GM12865 (cell line): ENCODE data around the gene PDE5A.
A peak's percentile ranks its signal among the peaks of the same experiment; 100 is the strongest.
"Not testable (repeated sequence)": the region's sequence is repeated elsewhere in the genome, so short reads cannot be mapped to it uniquely, and the experiment has no call there.

Source experiments
- DNase-seq: peaks from one replicate; pipeline ENCODE4 v3.0.0; 2010; ENCODE audit warnings: low read depth
- H3K4me3 ChIP-seq: 2 replicates; pipeline ENCODE4 v1.5.1; 2011; ENCODE audit warnings: mild to moderate bottlenecking, low read depth, low read length, control low read depth
- TF ChIP-seq, protein P1 (sequence below): IDR thresholded peaks from 2 replicates; pipeline ENCODE4 v1.5.1; 2011; ENCODE audit warnings: low read length, control low read depth, low read depth, inconsistent platforms; ENCODE audit not compliant: insufficient read depth; ENCODE audit errors: missing control alignments

Gene PDE5A

DNA sequence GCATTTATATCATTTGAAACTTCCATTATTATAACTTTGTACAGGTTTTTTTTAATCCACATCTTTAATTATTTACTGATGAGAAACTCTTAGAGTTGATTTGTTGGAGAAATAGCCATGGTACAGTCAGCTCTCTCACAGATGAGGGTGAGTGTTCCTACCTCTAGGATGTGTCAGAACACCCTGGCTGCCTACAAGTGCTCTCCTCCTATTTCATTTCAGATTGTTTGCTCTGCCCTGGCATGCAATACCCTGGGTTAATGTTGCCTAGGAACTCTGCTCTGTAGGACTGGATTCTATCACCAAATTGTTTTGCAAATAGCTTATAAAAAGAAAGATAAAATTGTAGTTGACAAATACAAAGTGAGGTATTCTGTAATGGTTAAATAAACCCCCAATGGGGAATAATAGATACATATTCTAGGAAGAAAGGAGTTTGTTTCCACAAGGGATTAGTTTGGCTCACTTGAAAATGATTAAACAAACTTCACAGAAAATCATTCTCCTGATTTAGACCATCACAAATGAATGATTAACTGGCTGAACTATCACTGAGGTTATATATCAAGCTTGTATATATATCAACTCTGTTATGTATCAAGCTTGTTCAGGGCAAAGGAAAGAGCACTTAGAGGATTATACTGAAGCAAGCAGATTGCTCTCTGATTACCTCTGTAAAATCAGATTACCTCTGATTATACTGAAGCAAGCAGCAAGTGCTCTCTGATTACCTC lies 150.0 kb downstream of the PDE5A start:
- H3K4me3 ChIP-seq = no peak overlapping the region
- TF ChIP-seq, protein P1, sequence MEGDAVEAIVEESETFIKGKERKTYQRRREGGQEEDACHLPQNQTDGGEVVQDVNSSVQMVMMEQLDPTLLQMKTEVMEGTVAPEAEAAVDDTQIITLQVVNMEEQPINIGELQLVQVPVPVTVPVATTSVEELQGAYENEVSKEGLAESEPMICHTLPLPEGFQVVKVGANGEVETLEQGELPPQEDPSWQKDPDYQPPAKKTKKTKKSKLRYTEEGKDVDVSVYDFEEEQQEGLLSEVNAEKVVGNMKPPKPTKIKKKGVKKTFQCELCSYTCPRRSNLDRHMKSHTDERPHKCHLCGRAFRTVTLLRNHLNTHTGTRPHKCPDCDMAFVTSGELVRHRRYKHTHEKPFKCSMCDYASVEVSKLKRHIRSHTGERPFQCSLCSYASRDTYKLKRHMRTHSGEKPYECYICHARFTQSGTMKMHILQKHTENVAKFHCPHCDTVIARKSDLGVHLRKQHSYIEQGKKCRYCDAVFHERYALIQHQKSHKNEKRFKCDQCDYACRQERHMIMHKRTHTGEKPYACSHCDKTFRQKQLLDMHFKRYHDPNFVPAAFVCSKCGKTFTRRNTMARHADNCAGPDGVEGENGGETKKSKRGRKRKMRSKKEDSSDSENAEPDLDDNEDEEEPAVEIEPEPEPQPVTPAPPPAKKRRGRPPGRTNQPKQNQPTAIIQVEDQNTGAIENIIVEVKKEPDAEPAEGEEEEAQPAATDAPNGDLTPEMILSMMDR = no peak
- no peak for DNase-seq

DNA sequence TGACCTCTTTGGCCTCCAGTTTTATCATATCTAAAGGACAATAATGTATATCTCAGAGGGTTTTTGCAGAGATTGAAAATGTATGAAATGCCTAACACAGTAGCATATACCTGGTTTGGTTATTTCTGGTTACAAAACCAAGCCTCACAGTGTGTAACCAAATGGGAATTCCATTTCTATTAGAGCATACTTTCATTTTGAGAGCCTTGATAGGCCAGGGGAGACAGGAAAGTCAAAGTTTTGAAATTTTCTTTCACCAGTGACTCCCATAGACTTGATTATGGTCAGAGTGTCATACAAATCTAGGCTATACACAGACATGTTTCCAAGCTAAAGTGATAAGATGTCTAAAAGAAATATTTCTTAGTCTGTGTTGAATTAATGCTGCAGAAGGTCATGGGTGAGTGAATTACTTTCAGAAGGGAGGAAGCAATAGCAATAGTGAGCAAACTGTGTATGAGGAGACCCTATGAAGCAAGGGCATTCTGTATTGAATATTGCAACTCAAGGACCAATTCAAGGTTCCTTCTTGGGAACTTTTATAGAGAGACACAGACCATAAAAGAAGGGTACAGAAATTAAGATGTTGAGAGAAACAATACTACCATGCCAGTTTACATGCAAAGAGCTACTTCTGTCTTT lies 151.1 kb downstream of the PDE5A start:
- no peak for DNase-seq
- no peak overlapping the region for H3K4me3 ChIP-seq

DNA sequence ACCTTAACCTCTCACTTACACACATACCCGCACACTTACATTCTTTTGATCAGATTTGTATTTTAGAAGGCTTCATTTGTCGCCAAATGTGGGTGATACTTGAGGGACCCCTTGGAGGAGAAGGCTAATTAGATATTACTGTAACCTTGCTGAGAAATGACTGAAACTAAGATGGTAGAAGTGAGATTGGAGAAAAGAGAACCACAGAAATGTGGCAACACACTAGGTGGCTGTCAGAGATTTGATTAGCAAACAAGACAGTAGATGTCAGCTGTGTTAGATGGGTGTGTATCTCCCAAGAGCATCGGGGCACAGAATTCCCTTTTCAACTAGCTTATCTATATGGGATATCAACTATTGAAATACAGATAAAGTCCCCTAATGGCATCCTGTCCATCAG lies 157.3 kb downstream of the PDE5A start:
- TF ChIP-seq, protein P1 = no peak
- DNase-seq = peak; percentile 21
- no peak overlapping the region for H3K4me3 ChIP-seq

More for the DNA sequence above, 151.1 kb downstream of the PDE5A start:
- TF ChIP-seq, protein P1 = no peak

DNA sequence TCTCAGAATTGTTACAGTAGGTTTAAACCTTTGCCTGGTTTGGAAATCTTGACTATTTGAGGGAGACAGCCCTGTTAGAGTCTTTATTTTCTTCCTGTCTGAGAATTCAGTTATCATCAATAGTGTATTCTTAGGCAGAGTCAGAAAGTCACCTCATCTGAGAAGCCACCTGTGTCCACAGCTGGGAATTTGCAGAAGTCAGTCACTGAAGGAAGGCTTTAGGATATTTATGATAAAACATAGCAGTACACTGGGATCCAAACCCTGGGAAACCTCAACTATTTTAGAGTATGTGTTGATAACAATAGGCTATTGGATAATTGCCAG lies 157.9 kb downstream of the PDE5A start:
- H3K4me3 ChIP-seq, DNase-seq: not testable (repeated sequence)

DNA sequence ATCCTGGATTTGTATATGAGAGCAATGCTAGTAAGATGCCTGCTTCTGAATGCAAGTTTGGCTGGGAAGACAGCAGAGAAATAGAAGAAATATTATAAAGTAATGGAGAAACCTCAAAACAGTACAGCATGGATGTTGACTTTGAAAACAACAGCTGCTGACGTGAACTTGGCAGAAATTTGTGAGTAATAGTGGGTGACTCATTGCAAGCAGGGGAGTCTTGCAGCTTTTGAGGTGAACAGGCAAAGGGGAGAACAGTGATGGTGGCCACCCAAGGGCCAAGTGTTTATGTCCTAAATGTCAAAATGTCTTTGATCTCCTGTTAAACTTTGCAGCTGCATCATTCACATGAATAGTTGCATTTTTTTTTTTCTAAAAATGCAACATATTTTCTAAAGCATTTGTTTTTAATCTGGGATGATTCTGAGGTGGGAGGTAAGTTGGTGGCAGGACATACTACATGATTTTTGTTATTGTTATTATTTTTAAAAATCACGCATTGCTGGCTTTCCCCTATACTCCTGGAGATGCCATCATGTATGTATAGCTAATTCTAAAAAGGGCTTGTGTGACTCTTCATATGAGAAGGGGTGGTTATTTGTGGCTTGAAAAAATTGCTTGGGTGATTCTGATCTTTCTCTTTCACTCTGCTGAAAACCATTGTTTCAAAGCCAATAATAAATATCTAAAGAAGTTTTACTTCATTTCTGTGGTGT lies 158.4 kb downstream of the PDE5A start:
- DNase-seq, H3K4me3 ChIP-seq: not testable (repeated sequence)

DNA sequence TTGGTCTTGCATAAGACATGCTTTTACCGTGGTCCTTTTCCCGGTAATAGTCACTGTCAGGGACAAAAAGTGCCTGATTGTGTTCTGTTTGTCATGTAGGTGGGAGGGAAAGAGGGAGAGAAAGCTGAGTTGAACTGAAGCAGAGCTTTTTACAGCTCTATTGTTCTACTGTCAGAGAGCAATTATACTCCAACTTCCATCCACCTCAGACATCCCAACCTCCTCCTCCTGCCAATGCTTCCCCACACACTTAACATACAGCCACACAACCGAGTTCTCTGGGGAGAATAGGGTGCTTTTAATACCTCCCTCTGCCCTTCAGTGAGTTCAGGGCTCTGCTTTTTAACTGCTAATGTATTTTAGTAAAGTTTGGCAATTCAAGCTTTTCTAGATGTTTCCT lies 159.6 kb downstream of the PDE5A start:
- not testable (repeated sequence) for DNase-seq, H3K4me3 ChIP-seq

DNA sequence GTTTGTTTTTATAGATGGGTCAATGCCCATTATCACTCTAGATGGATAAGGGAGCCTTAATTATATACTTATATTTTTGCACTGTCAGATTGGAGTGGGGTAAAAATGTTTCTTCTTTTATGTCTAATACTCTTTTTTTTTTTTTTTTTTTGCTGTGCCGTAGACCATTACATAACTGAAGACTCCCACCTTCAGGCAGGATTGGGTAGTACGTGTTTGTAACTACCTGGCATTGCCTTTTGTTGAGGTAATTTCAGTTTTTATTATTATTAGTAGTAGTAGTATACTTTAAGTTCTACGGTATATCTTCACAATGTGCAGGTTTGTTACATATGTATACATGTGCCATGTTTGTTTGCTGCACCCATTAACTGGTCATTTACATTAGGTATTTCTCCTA lies 165.9 kb downstream of the PDE5A start:
- peak; percentile 17 for DNase-seq
- H3K4me3 ChIP-seq = not testable (repeated sequence)

DNA sequence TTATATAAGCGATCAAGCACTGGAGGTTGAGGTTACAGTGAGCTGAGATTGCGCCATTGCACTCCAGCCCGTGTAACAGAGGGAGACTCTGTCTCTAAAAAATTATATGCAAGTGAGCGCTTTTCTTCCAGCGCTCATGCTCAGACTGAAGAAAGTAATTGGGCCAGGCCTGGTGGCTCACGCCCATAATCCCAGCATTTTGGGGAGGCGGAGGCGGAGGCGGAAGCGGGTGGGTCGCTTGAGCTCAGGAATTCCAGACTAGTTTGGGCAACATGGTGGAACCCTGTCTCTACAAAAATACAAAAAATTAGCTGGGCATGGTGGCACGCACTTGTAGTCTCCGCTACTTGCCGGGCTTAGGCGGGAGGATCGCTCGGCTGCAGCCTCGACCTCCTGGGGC lies 172.9 kb downstream of the PDE5A start:
- not testable (repeated sequence) for DNase-seq
- H3K4me3 ChIP-seq = peak overlapping the region; percentile 55

DNA sequence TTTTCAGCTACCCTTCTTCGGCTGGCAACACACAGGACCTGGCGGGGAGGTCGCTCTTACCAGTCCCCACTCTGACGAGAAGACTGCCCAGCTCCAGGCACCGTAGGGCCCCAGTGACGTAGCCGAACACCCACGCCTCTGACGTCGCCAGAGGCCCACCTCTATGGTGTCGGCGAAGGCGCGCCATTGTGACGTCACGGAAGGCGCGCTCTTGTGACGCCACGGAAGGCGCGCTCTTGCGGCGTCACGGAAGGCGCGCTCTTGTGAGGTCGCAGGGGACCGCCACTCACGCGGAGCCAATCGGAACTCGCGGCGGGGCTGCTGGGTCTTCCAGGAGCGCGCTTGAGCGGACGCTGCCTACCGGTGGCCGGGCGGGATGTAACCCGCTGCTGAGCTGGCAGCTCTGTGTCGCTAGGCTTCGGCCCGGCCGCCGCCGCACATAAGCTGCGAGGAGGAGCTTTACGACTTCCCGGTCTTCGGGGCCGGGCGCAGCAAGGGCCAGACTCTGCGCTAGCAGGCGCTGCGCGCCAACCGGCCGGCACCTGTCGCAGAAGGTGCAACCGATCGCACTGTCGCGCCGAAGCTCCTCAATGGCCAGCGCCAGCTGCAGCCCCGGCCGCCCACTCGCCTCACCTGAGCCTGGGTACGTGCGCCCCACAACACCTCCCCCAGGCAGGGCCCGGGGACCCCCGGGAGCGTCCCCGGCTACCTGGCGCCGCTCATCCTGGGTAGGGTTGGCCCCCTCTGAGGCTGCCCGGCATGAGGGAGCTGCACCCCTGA lies 173.9 kb downstream of the PDE5A start:
- H3K4me3 ChIP-seq = peak overlapping the region; percentile 78
- DNase-seq = peak; percentile 99
- TF ChIP-seq, protein P1 = peak; percentile 11

DNA sequence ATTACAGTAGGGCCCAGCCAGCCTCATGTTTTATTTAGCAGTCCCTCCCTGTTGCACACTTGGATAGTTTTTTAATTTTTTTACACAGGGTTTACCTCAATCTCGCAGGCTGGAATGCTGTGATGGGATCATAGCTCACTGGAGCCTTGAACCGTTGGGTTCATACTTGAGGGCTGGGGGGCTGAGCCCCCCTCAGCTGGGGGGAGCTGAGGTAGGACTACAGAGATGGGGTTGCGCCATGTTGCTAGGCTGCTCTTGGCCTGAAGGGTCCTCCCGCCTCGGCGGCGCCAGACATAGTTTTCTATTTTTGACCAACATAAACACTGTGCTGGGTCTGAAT lies 174.5 kb downstream of the PDE5A start:
- DNase-seq = not testable (repeated sequence)
- peak overlapping the region; percentile 54 for H3K4me3 ChIP-seq

DNA sequence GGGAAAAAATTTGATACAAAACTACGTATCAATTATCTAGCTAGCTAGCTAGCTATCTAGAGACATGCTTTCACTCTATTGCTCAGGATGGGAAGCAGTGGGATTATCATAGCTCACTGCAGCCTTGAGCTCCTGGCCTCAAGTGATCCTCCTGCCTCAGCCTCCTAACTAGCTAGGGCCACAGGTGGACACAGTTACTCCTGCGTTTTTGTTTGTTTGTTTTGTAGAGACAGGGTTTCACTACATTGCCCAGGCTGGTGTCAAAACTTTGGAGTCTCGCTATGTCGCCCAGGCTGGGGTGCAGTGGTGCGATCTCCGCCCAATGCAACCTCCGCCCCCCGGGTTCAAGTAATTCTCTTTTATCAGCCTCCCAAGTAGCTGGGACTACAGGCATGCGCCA lies 175.3 kb downstream of the PDE5A start:
- not testable (repeated sequence) for DNase-seq, H3K4me3 ChIP-seq

DNA sequence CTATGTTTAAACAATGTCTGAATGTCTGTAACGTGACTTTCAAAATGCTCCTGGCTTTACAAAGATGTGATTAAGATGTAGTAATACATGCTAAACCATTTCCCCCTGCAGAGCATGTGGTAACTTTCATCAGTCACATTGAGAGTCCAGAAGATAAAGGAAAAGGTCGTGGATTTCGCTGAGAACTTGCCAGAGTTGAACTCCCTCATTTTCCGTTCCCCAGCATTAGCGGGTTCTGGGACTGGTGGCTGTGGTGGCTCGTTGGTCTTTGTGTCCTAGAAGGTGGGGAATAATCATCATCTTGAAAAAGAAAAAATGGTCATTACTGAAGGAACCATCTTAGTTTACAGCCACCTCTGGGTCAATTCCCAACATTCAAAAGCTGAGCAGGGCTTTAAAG lies 178.8 kb downstream of the PDE5A start:
- not testable (repeated sequence) for H3K4me3 ChIP-seq

More for the DNA sequence above, 178.8 kb downstream of the PDE5A start:
- not testable (repeated sequence) for DNase-seq
